GM21367 (cell line): ENCODE data around the gene SOS1.
"Not testable (repeated sequence)": the region's sequence is repeated elsewhere in the genome, so short reads cannot be mapped to it uniquely, and the experiment has no call there.

ENCODE experiments used
- ATAC-seq: cut with Tn5 transposase; IDR thresholded peaks from one replicate; pipeline ENCODE4 v1.9.1; 2021; ENCODE audit not compliant: unreplicated experiment

Gene SOS1

GRCh38 chr2:38977047-38977446 lies 143.8 kb downstream of the SOS1 start:
- no peak for ATAC-seq

- no peak for ATAC-seq
These were observed 145.8 kb downstream of the SOS1 start for GRCh38 chr2:38975042-38975441.

GRCh38 chr2:38973266-38973665 lies 147.6 kb downstream of the SOS1 start:
- ATAC-seq, result no peak

GRCh38 chr2:38971377-38971776 lies 149.5 kb downstream of the SOS1 start:
- no peak for ATAC-seq

- no peak for ATAC-seq
These were observed 152.8 kb downstream of the SOS1 start for GRCh38 chr2:38968021-38968420.

GRCh38 chr2:38966678-38967077 lies 154.2 kb downstream of the SOS1 start:
- ATAC-seq, result no peak

- ATAC-seq, result no peak
These were observed 154.8 kb downstream of the SOS1 start for GRCh38 chr2:38966006-38966405.

GRCh38 chr2:38960609-38961320 lies 160.1 kb downstream of the SOS1 start:
- ATAC-seq, result no peak

- ATAC-seq, result peak; percentile 51
These were observed 160.8 kb downstream of the SOS1 start for GRCh38 chr2:38959938-38960608.

- no peak for ATAC-seq
These were observed 161.4 kb downstream of the SOS1 start for GRCh38 chr2:38959466-38959865.

- no peak for ATAC-seq
These were observed 162.9 kb downstream of the SOS1 start for GRCh38 chr2:38957972-38958371.

- no peak for ATAC-seq
These were observed 169.1 kb downstream of the SOS1 start for GRCh38 chr2:38951766-38952165.

- ATAC-seq, result no peak
These were observed 171.9 kb downstream of the SOS1 start for GRCh38 chr2:38948995-38949394.

- ATAC-seq, result no peak
These were observed 172.4 kb downstream of the SOS1 start for GRCh38 chr2:38948387-38948882.

GRCh38 chr2:38947241-38948239 lies 173.3 kb downstream of the SOS1 start:
- peak; percentile 57 for ATAC-seq

GRCh38 chr2:38945911-38946310 lies 174.9 kb downstream of the SOS1 start:
- ATAC-seq, result no peak

GRCh38 chr2:38945372-38945771 lies 175.5 kb downstream of the SOS1 start:
- no peak for ATAC-seq

GRCh38 chr2:38943784-38944183 lies 177.1 kb downstream of the SOS1 start:
- no peak for ATAC-seq

- ATAC-seq, result no peak
These were observed 180.1 kb downstream of the SOS1 start for GRCh38 chr2:38940746-38941145.

- no peak for ATAC-seq
These were observed 183.3 kb downstream of the SOS1 start for GRCh38 chr2:38937548-38937947.

GRCh38 chr2:38936516-38936915 lies 184.3 kb downstream of the SOS1 start:
- not testable (repeated sequence) for ATAC-seq
